GM18870 (cell line): ENCODE measurements around the gene CALU.

Source experiments
- ATAC-seq: cut with Tn5 transposase; IDR thresholded peaks from one replicate; pipeline ENCODE4 v1.9.1; 2021; ENCODE audit warnings: moderate library complexity; ENCODE audit not compliant: unreplicated experiment

The CALU gene

DNA sequence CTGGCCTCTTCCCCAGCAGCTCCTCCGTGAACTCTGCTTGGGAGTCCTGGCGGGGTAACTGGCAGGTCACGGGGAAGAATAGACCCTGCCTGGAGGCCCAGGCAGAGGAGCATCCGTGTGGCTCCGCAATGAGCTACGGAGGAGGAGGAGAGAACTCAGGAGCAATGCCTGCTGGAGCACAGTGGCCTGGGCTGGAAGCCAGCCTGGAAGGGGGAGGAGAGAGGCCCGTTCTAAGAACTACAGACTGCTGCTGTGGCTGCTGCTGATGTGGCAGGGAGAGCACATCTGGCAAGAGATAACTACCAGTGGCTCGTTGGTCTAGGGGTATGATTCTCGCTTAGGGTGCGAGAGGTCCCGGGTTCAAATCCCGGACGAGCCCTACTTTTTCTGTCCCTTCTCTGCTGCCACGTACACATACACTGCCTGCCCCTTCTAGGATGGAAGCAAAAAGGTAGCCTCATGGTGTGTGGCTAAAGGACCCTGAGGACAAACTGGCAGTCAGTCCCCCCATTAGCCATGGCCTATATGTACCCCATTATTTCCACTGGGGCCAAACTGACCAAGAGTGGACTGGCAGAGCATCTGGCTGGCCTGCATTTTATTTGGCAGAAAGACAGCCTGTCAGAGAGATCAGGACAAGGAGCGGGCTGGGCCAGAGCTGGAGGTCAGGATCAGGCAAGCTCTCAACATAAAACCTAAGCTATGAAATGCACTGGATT lies 44.1 kb downstream of the CALU start:
- no peak for ATAC-seq

DNA sequence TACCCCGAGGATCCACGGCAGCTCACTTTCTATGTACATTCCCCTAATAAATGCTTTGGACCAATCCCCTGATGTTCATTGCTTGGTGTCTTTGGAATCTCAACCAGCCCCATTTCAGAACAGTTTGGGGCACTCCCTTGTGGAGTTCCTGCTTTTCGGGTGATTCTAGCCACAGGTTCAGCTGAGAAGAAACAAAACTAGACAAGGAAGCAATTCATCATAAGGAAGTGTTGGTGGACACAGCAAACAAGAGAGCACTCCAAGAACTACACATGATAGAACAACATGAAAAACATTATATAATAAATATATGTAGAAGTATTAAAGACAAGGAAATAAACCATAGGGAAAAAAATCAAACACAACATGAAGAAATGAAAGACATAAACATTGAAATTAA lies 46.6 kb downstream of the CALU start:
- ATAC-seq: no peak

GRCh38 chr7:128788446-128789412 lies 49.6 kb downstream of the CALU start:
- no peak for ATAC-seq

DNA sequence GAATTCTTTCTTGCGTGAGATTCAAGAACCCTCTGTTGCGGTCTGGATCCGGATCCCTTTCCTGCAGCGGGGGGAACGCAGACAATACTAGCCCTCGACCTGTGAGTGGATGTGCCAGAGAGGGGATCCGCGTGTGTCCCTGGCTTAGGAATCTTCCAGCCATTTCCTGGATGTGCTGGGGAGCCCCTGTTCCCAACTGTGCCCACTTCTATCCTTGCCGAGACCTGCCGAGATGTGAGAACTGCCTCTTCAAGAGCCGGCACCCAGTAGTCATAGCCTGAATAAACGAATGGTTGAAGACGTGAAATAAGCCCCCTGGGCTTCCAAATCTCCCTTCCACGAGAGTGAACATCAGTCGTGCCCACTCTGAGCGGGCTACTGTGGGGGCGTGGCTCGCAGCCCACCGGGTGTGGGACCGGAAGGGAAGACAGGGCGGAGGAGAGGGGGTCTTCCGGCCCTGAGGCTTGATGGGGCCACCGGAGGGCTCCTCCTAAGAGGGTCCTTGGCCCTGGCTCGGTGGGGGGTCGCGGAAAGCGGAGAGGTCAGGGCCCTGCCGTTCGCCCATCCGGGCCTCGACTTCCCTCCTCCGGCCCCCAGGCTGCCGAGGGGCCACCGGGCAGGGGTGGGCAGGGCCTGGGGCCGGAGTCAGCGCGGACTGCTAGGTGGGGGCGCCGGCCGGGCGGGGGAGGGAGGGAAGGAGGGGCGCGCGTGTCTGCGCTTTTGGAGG lies 51.3 kb downstream of the CALU start:
- ATAC-seq: no peak

DNA sequence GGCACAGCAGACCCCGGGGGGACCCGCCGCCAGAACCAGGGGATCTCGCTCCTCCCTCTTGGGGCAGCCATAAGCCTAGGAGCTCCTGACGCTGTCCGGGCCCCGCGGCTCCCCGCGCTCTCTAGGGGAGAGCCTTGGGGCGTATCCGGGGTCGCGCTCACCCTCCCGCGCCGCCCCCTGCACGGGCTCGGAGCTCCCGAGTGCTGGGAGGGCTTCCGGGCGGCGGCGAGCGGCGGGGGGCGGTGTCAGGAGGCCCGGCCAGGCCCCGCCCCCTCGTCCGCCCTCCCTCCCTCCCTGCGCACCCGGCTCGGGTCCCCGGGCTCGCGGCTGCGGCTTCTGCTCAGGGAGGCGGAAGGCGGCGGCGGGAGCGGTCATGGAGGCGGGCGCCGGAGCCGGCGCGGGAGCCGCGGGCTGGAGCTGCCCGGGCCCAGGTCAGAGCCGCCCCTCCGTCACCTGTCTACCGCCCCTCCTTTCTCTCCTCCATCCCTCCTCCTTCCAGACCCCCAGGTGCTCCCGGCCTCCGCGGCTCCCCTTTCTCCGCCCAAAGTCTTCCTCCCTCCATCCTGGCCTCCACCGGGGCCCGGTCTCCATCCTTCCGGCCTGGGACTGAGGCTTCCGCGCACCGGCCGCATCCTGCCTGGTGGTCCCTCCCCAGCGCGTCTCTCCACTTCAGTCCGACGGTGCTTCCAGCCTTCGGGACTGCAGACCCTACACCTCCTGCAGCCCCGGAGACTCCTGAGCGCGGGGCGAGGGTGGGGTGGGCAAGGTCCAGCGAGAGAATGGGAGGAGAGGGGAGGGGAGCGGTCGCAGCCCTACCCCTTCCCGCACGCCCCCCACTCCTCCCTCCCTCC lies 52.2 kb downstream of the CALU start, which contains the start of gene CCDC136:
TSS of gene CCDC136 (plus strand) at position 848 of the 851 bp plus-strand sequence. CDS start 444 bp downstream, outside the sequence.
- ATAC-seq: no peak

- ATAC-seq: no peak
These were observed 52.8 kb downstream of the CALU start for GRCh38 chr7:128791972-128792327.

- no peak for ATAC-seq
These were observed 53.5 kb downstream of the CALU start for GRCh38 chr7:128792471-128793180.

GRCh38 chr7:128793181-128793547 lies 54.0 kb downstream of the CALU start:
- ATAC-seq: no peak

GRCh38 chr7:128794020-128794419 lies 54.9 kb downstream of the CALU start:
- no peak for ATAC-seq

DNA sequence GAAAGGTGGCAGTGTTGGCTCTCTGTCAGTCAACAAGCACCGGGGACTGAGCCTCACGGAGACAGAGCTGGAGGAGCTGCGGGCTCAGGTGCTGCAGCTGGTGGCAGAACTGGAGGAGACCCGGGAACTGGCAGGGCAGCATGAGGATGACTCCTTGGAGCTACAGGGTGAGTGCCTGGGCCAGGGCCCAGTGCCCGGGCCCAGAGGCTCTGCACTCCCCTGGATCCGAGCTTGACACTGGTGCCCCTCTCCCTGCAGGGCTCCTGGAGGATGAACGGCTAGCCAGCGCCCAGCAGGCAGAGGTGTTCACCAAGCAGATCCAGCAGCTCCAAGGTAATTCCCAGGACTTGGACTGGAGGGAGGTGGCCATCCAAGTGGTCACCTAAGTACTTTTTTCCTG lies 55.3 kb downstream of the CALU start:
- ATAC-seq: no peak

DNA sequence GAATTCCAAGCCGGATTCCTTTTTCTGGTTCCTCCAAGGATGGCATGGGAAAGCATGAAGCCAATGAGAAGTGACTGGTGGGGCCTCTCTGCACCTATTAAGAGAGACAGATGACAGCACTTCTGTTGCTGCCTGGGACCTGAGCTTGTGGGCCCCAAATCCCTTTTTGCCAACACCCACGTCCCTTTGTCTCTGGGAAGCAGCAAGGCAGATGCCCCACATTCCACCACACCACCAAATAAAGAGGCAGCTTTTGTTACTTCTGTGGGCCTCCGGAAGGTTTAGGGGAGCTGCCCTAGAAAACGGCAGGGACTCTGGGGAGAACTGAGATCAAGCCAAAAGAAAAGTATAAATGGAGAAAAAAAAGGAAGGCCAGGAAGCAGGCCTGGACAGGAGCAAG lies 56.0 kb downstream of the CALU start:
- no peak for ATAC-seq

DNA sequence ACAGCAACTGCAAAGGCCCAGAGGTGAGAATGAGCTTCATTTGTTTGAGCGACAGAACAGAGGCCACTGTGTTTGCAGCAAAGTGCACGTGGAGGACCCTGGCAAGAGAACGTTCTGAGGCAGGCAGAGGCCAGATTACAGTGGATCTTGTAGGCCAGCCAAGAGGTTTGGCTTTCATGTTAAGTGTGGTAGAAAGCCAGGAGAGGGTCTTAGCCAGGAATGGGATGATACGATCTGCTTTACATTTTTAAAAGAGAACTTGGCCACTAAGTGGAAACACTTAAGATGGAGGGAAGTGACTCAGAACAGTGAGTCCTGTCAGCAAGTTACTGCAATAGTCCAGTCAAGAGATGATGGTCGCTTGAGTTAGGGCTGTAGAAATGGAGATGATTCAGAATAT lies 57.2 kb downstream of the CALU start:
- ATAC-seq: no peak

DNA sequence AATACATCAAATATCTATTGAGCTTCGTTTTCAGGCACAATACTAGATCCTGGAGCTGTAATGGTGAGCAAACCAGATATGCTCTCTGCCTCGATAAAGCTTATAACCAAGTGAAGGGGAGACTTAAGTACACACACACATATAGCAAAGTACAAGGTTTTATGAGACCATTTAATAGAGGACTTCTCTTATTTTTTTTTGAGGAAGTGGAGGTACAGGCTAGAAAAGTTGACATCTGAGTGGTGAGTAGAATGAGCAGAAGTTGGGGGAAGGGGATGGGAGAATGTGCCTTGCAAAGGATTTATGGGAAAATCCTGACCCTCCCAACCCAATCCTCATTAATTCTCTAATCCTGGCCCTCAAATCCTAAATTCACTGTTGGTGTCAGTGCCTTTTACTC lies 60.3 kb downstream of the CALU start:
- ATAC-seq: no peak

DNA sequence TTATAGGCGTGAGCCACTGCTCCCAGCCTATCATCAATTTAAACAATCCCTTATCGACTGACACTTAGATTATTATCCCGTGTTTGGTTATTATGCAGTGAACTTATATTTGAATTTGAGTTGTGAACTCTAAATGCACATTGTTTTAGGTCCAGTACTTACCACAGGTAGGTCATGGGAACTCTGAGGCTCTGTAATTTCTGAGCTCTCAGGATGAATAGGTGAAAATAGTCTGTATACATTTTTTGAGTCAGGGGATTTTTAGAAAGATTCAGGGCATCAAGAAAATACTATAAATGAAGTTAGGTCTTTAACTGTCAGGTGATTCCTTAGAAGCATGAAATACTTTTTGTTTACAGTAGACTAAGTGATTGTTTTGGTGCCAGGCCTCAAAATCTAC lies 61.4 kb downstream of the CALU start:
- ATAC-seq: no peak

DNA sequence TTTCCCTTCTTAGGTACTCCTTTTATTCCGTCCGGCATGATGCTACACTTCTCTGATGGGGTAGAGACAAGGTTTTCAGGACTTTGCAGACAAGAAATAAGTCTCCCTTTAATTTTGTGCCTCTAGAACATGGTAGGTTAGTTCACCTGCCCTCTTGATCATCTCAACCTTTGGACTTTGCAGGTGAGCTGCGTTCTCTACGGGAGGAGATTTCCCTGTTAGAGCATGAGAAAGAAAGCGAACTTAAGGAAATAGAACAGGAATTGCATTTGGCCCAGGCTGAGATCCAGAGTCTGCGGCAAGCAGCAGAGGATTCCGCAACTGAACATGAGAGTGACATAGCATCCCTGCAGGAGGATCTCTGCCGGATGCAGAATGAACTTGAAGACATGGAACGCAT lies 61.8 kb downstream of the CALU start:
- no peak for ATAC-seq

- no peak for ATAC-seq
These were observed 62.7 kb downstream of the CALU start for GRCh38 chr7:128801667-128802418.

DNA sequence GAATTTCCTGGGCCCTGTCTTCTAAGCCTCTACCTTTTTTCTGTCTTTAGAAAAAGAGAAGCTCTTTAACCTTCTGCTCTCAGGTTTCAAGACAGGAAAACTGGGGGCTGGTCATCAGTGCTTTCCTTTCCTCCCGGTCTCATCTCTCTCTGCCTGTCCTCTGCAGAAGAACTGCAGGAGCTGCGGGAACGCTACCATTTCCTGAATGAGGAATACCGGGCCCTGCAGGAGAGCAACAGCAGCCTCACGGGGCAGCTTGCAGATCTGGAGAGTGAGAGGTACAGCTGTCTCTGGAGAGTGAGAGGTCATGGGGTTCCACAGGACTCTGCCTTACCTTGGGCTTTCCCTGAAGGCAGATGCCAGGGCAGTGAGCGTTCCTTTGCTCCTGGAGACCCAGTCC lies 65.3 kb downstream of the CALU start:
- ATAC-seq: no peak

- ATAC-seq: no peak
These were observed 66.1 kb downstream of the CALU start for GRCh38 chr7:128805225-128805624.

GRCh38 chr7:128807191-128807590 lies 68.0 kb downstream of the CALU start:
- ATAC-seq: no peak
